CD4-positive, alpha-beta T cell treated with Interferon gamma for 1 hour (primary cell): ENCODE measurements around the gene GLMN.
"Not testable (repeated sequence)": the region's sequence is repeated elsewhere in the genome, so short reads cannot be mapped to it uniquely, and the experiment has no call there.

ENCODE experiments used
- DNase-seq: peaks from one replicate; pipeline ENCODE4 v3.0.0-alpha.2; 2020

GLMN gene

GRCh38 chr1:92291372-92291999 lies 7.3 kb downstream of the GLMN start:
- DNase-seq = no peak

DNA sequence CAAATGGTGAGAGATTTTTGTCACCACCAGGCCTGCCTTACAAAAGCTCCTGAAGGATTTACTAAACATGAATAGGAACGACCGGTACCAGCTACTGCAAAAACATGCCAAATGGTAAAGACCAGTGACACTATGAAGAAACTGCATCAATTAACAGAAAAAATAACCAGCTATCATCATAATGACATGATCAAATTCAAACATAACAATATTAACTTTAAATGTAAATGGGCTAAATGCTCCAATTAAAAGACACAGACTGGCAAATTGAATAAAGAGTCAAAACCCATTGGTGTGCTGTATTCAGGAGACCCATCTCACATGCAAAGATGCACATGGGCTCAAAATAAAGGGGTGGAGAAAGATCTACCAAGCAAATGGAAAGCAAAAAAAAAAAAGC lies 17.4 kb downstream of the GLMN start:
- DNase-seq = not testable (repeated sequence)

DNA sequence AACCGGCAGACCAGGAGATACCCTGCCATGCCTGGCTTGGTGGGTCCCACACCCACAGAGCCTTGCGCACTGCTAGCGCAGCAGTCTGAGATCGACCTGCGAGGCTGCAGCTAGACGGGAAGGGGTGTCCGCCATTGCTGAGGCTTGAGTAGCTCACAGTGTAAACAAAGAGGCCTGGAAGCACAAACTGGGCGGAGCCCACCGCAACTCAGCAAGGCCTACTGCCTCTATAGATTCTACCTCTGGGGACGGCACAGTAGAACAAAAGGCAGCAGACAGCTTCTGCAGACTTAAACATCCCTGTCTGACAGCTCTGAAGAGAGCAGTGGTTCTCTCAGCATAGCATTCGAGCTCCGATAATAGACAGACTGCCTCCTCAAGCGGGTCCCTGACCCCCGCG lies 19.0 kb downstream of the GLMN start:
- DNase-seq = not testable (repeated sequence)

GRCh38 chr1:92277105-92277723 lies 21.6 kb downstream of the GLMN start:
- no peak for DNase-seq

GRCh38 chr1:92276082-92276481 lies 22.7 kb downstream of the GLMN start:
- DNase-seq = no peak

DNA sequence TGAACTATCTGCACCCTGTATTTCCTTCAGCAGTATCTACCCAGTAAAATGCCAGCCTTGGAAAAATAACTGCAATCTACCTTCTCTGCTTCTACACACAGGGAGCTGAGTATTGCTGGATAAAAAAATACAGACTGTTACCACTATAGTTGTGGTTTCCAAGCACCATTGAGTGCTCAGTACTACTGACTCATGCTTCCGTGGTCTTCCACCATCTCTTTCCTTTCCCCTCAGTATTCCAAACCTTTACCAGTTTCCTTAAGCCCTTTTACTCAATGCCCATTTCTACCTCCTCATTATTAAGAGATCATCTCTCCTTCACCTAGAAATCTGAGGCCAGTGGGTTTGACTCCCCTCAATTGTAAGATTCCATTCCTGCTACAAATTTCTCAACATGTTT lies 23.8 kb downstream of the GLMN start:
- DNase-seq = no peak

DNA sequence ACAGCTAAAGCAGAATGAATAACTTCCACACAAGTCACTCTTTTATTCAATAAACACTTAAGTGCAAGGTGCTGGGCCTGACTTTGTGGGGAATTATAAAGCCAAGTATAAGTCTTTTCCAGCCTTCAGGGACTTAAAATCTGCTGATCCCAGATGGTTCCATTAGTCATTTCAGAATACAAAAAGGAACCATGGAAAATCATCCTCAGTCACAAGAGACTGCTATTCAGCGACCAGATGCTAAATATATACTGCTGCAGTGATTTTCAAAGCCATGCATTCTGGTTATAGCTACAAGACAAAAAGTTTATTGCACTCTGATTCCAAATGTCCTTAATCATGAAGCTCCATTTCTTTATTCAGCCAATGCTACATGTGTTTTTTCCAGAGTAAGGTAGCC lies 25.7 kb downstream of the GLMN start:
- no peak for DNase-seq

- no peak for DNase-seq
Observed at GRCh38 chr1:92262516-92262915, 36.3 kb downstream of the GLMN start.

GRCh38 chr1:92259350-92259749 lies 39.4 kb downstream of the GLMN start:
- no peak for DNase-seq

DNA sequence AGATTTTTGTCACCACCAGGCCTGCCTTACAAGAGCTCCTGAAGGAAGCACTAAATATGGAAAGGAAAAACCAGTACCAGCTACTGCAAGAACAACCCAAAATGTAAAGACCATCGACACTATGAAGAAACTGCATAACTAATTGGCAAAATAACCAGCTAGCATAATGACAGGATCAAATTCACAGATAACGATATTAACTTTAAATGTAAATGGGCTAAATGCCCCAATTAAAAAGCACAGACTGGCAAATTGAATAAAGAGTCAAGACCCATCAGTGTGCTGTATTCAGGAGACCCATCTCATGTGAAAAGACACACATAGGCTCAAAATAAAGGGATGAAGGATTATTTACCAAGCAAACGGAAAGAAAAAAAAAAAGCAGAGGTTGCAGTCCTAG lies 44.1 kb downstream of the GLMN start:
- DNase-seq = not testable (repeated sequence)

- DNase-seq = no peak
Observed at GRCh38 chr1:92244376-92244775, 54.4 kb downstream of the GLMN start.

- DNase-seq = no peak
Observed at GRCh38 chr1:92240034-92240433, 58.8 kb downstream of the GLMN start.

DNA sequence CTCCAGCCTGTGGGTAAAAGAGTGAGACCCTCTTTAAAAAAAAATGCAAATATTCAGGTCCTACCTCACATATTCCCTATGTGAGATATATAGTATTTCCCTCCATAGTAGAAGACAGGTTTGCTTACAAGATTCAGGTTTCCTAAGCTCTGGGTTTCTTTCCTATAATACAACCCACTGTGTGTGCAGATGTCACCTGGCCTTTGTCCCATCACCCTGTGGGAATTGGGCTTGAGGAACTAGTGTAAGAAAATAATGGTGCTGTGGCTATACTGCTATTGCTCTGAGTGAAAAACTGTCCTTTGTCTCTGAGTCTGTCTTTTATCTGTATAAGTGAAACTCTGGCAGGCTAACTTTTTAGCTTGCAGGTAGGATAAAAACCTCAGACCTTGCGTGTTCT lies 68.1 kb downstream of the GLMN start:
- no peak for DNase-seq

DNA sequence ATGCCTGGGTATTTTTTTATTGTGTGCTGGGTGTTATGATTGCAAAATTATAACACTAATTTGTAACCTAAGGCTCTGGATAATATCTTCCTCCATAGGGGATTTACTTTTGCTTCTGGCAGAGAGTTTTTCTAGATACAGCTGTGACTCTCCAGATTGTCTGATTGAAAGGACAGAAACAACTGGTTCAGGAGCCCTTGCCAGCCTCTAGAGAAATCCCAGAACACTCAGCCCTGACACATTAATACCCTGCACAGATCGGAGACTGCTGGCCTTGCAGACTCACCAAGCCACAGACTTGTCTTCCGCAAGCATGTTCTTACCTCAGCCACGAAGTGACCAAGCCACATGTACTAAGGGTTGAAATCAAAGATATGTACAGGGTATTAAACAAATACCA lies 70.4 kb downstream of the GLMN start:
- DNase-seq = no peak

DNA sequence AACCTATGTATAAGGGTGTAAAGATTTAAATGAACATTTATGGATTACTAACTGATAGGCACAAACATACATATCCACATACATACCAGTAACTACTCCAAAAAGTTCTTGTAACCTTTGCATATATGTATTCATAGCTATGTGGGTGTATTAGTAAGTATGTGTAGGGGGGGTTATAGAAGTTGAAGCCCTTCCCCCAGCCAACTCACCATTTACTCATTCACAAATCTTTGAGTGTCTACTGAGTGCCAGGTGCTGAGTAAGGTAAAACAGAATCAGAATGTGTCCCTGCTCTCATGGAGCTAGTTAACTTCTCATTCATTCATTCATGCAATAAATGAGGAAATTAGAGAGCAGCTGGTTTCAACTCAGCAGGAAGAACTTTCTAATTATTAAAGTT lies 79.8 kb downstream of the GLMN start:
- no peak for DNase-seq

GRCh38 chr1:92218559-92218958 lies 80.2 kb downstream of the GLMN start:
- no peak for DNase-seq

DNA sequence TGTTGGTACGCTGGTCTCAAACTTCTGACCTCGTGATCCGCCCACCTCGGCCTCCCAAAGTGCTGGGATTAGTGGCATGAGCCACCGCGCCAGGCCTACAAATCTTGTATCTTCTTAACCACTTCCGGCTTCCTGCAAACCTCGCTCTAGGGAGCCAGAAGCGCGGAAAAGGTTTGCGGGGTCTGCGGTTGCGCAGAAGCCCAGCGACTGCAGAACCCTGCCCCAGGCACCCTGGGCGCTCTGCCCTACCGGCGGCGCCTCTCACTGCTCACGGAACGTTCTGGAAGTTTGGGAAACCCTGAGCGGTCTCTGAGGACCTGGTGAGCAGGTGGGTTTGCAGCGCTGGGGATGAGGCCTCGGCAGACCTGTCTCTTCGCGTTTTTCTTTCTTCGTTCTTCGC lies 81.1 kb downstream of the GLMN start, which contains the start of gene C1orf146:
C1orf146 (plus strand) TSS at position 195 of the 400 bp plus-strand sequence. CDS start 13,506 bp downstream, outside the sequence.
- no peak for DNase-seq

- DNase-seq = no peak
Observed at GRCh38 chr1:92211166-92211565, 87.6 kb downstream of the GLMN start.

DNA sequence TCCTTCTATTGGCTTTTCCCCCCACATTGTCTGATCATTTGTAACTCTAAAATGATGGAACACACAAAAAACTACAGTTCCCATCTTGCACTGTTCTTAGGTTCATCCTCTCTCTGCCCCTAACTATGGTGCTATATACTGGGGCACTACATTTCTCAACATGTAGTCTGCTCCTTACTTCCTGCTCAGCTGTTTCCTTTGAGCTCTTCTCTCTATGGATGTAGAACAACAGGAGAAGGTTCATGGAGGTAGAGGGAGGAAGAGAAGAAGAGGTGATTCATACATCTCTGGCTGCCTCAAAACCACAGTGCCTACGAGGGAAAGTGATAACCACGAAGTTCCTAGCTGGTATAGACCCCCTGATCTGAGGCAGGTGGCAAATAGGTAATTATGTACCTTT lies 88.1 kb downstream of the GLMN start:
- no peak for DNase-seq

DNA sequence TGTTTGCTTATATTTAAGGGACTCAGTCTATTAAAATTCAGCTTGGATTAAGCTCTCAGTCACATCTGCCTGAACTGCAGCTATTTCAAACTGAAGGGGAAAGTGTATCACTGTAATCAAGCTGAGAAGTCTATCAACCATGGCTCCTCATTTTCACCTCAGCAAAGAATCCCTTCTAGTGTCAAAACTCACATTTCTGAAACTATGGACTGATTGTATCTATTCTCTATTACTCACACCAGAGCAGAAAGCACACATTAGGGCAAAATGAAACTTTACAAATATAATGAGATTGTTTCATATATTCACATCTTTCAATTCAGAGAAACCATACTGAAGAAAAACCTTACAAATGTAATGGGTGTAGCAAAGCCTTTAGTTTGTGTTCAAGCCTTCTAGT lies 95.7 kb downstream of the GLMN start:
- no peak for DNase-seq

- no peak for DNase-seq
Observed at GRCh38 chr1:92201973-92202372, 96.8 kb downstream of the GLMN start.
